Mesenchymal stem cell (in vitro differentiated cells and primary cell): Measurements from ENCODE around the gene GALNT16.

Experiments used
- DNase-seq: peaks from one replicate; pipeline ENCODE4 v3.0.0-alpha.2; 2013
- H2AFZ ChIP-seq: one replicate; pipeline ENCODE4 v1.6.1; 2013; ENCODE audit warnings: low read depth, mild to moderate bottlenecking, control low read depth, inconsistent platforms, low read length, moderate library complexity
- H2AK5ac ChIP-seq: 2 replicates; pipeline ENCODE4 v1.6.1; 2013; ENCODE audit warnings: low read length, moderate library complexity, mild to moderate bottlenecking, inconsistent platforms; ENCODE audit not compliant: severe bottlenecking
- H2BK120ac ChIP-seq: one replicate; pipeline ENCODE4 v1.6.1; 2013; ENCODE audit warnings: low read depth, mild to moderate bottlenecking, inconsistent platforms, low read length, moderate library complexity
- H2BK12ac ChIP-seq, 2 experiments: one replicate each; pipeline ENCODE4 v1.6.1; 2013; ENCODE audit warnings: inconsistent platforms in 2 of 2, low read length in 2 of 2, mild to moderate bottlenecking in 2 of 2, moderate library complexity in 2 of 2, control low read depth in 1 of 2
- H2BK15ac ChIP-seq: one replicate; pipeline ENCODE4 v1.6.1; 2013; ENCODE audit warnings: mild to moderate bottlenecking, low read depth, inconsistent platforms; ENCODE audit not compliant: poor library complexity, severe bottlenecking
- H2BK5ac ChIP-seq: 2 replicates; pipeline ENCODE4 v1.6.1; 2013; ENCODE audit warnings: low read depth, mild to moderate bottlenecking, low read length, control low read depth, inconsistent platforms; ENCODE audit not compliant: poor library complexity, severe bottlenecking
- H3K14ac ChIP-seq, 2 experiments: one replicate each; pipeline ENCODE4 v1.6.1; 2013; ENCODE audit warnings: inconsistent platforms in 2 of 2, low read length in 2 of 2, control low read depth in 1 of 2, mild to moderate bottlenecking in 1 of 2, moderate library complexity in 1 of 2
- H3K18ac ChIP-seq, 2 experiments: one replicate each; pipeline ENCODE4 v1.6.1; 2013; ENCODE audit warnings: inconsistent platforms in 2 of 2, low read length in 2 of 2, control low read depth in 1 of 2, low read depth in 1 of 2, mild to moderate bottlenecking in 1 of 2
- H3K23ac ChIP-seq, 2 experiments: one replicate each; pipeline ENCODE4 v1.6.1; 2013; ENCODE audit warnings: inconsistent platforms in 2 of 2, low read length in 2 of 2, mild to moderate bottlenecking in 2 of 2, moderate library complexity in 2 of 2, control low read depth in 1 of 2
- H3K27ac ChIP-seq: 2 replicates; pipeline ENCODE4 v1.5.1; 2013; ENCODE audit warnings: mild to moderate bottlenecking, moderate library complexity, low read length, control low read depth, inconsistent platforms; ENCODE audit not compliant: poor library complexity, severe bottlenecking
- H3K27me3 ChIP-seq, 2 experiments: 2 replicates each; pipeline versions ENCODE4 v1.6.1 to v1.7.0; 2013; ENCODE audit warnings: low read length in 2 of 2, mild to moderate bottlenecking in 2 of 2, moderate library complexity in 2 of 2, control low read depth in 1 of 2, inconsistent platforms in 1 of 2; ENCODE audit not compliant: control insufficient read depth in 1 of 2, insufficient read depth in 1 of 2
- H3K36me3 ChIP-seq, 2 experiments: 2 replicates each; pipeline versions ENCODE4 v1.6.1 to v1.7.0; 2013; ENCODE audit warnings: low read length in 2 of 2, control low read depth in 1 of 2, inconsistent platforms in 1 of 2, low read depth in 1 of 2, mild to moderate bottlenecking in 1 of 2; ENCODE audit not compliant: insufficient read depth in 2 of 2, control insufficient read depth in 1 of 2
- H3K4ac ChIP-seq, 2 experiments: one replicate each; pipeline ENCODE4 v1.6.1; 2013; ENCODE audit warnings: inconsistent platforms in 2 of 2, low read length in 2 of 2, mild to moderate bottlenecking in 2 of 2, moderate library complexity in 2 of 2, control low read depth in 1 of 2, low read depth in 1 of 2
- H3K4me1 ChIP-seq: 2 replicates; pipeline ENCODE4 v1.6.1; 2013; ENCODE audit warnings: low read depth, low read length, control low read depth; ENCODE audit not compliant: control insufficient read depth, insufficient read depth
- H3K4me2 ChIP-seq: 2 replicates; pipeline ENCODE4 v1.6.1; 2013; ENCODE audit warnings: low read length, mild to moderate bottlenecking, inconsistent platforms; ENCODE audit not compliant: poor library complexity, severe bottlenecking
- H3K4me3 ChIP-seq, 2 experiments: 2 replicates each; pipeline versions ENCODE4 v1.5.1 to v1.7.0; 2013; ENCODE audit warnings: low read length in 2 of 2, mild to moderate bottlenecking in 2 of 2, control low read depth in 1 of 2, low read depth in 1 of 2; ENCODE audit not compliant: insufficient read depth in 1 of 2
- H3K79me1 ChIP-seq: replicated peaks from 2 replicates; pipeline ENCODE4 v1.6.1; 2013; ENCODE audit warnings: mild to moderate bottlenecking, control low read depth, low read length, inconsistent platforms; ENCODE audit not compliant: poor library complexity, severe bottlenecking
- H3K9ac ChIP-seq: 2 replicates; pipeline ENCODE4 v1.7.0; 2013; ENCODE audit warnings: mild to moderate bottlenecking, low read length, moderate library complexity
- H3K9me3 ChIP-seq: 2 replicates; pipeline ENCODE4 v1.7.0; 2013; ENCODE audit warnings: mild to moderate bottlenecking, low read length; ENCODE audit not compliant: control insufficient read depth
- H4K8ac ChIP-seq: one replicate; pipeline ENCODE4 v1.6.1; 2013; ENCODE audit warnings: inconsistent platforms, mild to moderate bottlenecking, low read length, moderate library complexity
- H4K91ac ChIP-seq: one replicate; pipeline ENCODE4 v1.6.1; 2013; ENCODE audit warnings: mild to moderate bottlenecking, low read length, inconsistent platforms
- WGBS: methylation state at CpG from one replicate; pipeline ENCODE4 v1.1.7; 2013; ENCODE audit warnings: mixed read lengths; 5-methylcytosine and 5-hydroxymethylcytosine counted together

Gene GALNT16

DNA sequence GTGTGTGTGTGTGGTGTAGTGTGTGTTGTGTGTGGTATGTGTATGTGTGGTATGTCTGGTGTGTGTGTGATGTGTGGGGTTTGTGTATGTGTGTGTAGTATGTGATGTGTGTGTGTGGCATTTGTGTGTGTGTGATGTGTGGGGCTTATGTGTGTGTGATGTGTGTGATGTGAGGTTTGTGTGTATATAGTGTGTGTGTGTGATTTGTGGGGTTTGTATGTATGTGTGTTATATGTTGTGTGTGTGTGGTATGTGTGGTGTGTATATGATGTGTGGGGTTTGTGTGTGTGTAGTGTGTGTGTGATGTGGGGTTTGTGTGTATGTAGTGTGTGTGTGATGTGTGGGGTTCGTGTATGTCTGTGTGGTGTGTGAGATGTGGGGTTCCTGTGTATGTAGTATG is 9.4 kb downstream of the GALNT16 start:
- Histone ChIP-seq H2BK5ac (no peak overlapping the region), H3K4me1 (peaks cover 5% of the 10 kb centered on the region), H2BK15ac (no peak overlapping the region), H2BK12ac (peak overlapping the region; percentile 16 to 61), H2AFZ (no peak overlapping the region), H4K91ac (peak overlapping the region; percentile 64), H3K79me1 (no peaks in the 10 kb centered on the region), H3K27ac (no peak overlapping the region), H3K23ac (no peak overlapping the region), H3K18ac (peak overlapping the region; percentile 51 to 78), H2AK5ac (no peak overlapping the region), H3K14ac (peak overlapping the region in 1 of 2 experiments; percentile 63), H3K4me3 (no peak overlapping the region), H3K9ac (peak overlapping the region; percentile 71), H3K4me2 (no peak overlapping the region), H3K9me3 (no peaks in the 10 kb centered on the region), H4K8ac (peak overlapping the region; percentile 70), H3K4ac (peak overlapping the region in 1 of 2 experiments; percentile 24), H3K27me3 (peaks cover 0 to 29% of the 10 kb centered on the region in 2 experiments), H3K36me3 (no peaks in the 10 kb centered on the region), H2BK120ac (no peak overlapping the region)
- 100% methylated on average over 1 of the region's 1 CpG for WGBS
- no peak for DNase-seq

DNA sequence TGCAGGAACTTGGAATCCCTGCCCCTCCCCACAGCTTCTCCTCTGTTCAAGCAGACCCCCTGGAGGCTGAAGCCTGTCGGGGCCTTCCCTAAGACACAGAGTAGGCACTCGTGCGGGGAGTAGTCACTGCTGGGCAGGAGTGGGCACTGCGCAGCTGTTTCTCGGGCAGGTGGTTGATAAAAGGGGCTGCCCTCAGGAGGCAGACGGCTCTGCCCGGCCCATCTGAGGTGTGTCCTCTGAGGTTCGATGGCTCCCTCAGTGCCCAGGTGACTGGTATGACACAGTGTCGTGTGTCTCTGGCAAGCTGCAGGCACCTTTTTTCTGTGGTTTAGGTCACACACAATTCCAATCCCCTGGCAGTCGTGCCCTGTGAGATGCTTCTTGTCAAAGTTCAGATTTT is 10.1 kb downstream of the GALNT16 start:
- Histone ChIP-seq H3K9me3 (no peaks in the 10 kb centered on the region), H3K18ac (no peak overlapping the region), H3K4me1 (peaks cover 5% of the 10 kb centered on the region), H4K91ac (peak overlapping the region; percentile 19), H2BK5ac (no peak overlapping the region), H3K27ac (no peak overlapping the region), H3K9ac (no peak overlapping the region), H2AK5ac (no peak overlapping the region), H2BK12ac (no peak overlapping the region), H3K4ac (no peak overlapping the region), H3K23ac (peak overlapping the region in 1 of 2 experiments; percentile 36), H3K4me3 (no peak overlapping the region), H2BK15ac (no peak overlapping the region), H3K27me3 (peaks cover 0 to 34% of the 10 kb centered on the region in 2 experiments), H3K36me3 (no peaks in the 10 kb centered on the region), H2AFZ (no peak overlapping the region), H3K14ac (peak overlapping the region in 1 of 2 experiments; percentile 38), H2BK120ac (no peak overlapping the region), H4K8ac (no peak overlapping the region), H3K79me1 (no peaks in the 10 kb centered on the region), H3K4me2 (no peak overlapping the region)
- WGBS, result 90% methylated on average over 9 of the region's 10 CpGs
- DNase-seq, result no peak

GRCh38 chr14:69270795-69271708 is 11.1 kb downstream of the GALNT16 start:
- Histone ChIP-seq H4K91ac (no peak overlapping the region), H3K36me3 (no peaks in the 10 kb centered on the region)
- 93% methylated on average over 21 of the region's 21 CpGs for WGBS

GRCh38 chr14:69274321-69274720 is 14.4 kb downstream of the GALNT16 start:
- H4K8ac ChIP-seq, result no peak overlapping the region
- no peak overlapping the region for H3K18ac ChIP-seq
- H2BK5ac ChIP-seq, result no peak overlapping the region
- H3K9ac ChIP-seq, result no peak overlapping the region
- H2BK12ac ChIP-seq, result no peak overlapping the region
- H3K79me1 ChIP-seq, result no peaks in the 10 kb centered on the region
- H3K27ac ChIP-seq, result no peak overlapping the region
- no peaks in the 10 kb centered on the region for H3K36me3 ChIP-seq
- H2AFZ ChIP-seq, result no peak overlapping the region
- H2BK120ac ChIP-seq, result no peak overlapping the region
- no peak overlapping the region for H3K23ac ChIP-seq
- peaks cover 4% of the 10 kb centered on the region for H3K4me1 ChIP-seq
- H3K14ac ChIP-seq, result no peak overlapping the region
- H3K9me3 ChIP-seq, result no peaks in the 10 kb centered on the region
- no peak overlapping the region for H2BK15ac ChIP-seq
- H3K4me3 ChIP-seq, result no peak overlapping the region
- WGBS, result 68% methylated on average over 2 of the region's 2 CpGs
- no peak overlapping the region for H3K4ac ChIP-seq
- no peak overlapping the region for H2AK5ac ChIP-seq
- no peak overlapping the region for H4K91ac ChIP-seq
- DNase-seq, result no peak
- H3K4me2 ChIP-seq, result no peak overlapping the region
- H3K27me3 ChIP-seq, result peaks cover 0 to 27% of the 10 kb centered on the region in 2 experiments

More at GRCh38 chr14:69270795-69271708, 11.1 kb downstream of the GALNT16 start:
- Histone ChIP-seq H3K4me3 (no peak overlapping the region), H3K23ac (no peak overlapping the region), H3K4me2 (no peak overlapping the region), H2AK5ac (no peak overlapping the region), H3K27me3 (peaks cover 0 to 31% of the 10 kb centered on the region in 2 experiments), H3K4ac (no peak overlapping the region), H3K27ac (no peak overlapping the region), H3K18ac (no peak overlapping the region), H3K9me3 (no peaks in the 10 kb centered on the region), H3K79me1 (no peaks in the 10 kb centered on the region), H2BK120ac (no peak overlapping the region), H2BK5ac (no peak overlapping the region), H3K9ac (no peak overlapping the region), H2BK12ac (peak overlapping the region in 1 of 2 experiments; percentile 29), H2BK15ac (no peak overlapping the region), H3K14ac (no peak overlapping the region), H3K4me1 (peaks cover 5% of the 10 kb centered on the region), H2AFZ (no peak overlapping the region), H4K8ac (no peak overlapping the region)
- no peak for DNase-seq
